ENCODE data around the gene RRBP1.
A peak's percentile ranks its signal among the peaks of the same experiment; 100 is the strongest.
"Not testable (repeated sequence)": the region's sequence is repeated elsewhere in the genome, so short reads cannot be mapped to it uniquely, and the experiment has no call there.

The RRBP1 gene

DNA sequence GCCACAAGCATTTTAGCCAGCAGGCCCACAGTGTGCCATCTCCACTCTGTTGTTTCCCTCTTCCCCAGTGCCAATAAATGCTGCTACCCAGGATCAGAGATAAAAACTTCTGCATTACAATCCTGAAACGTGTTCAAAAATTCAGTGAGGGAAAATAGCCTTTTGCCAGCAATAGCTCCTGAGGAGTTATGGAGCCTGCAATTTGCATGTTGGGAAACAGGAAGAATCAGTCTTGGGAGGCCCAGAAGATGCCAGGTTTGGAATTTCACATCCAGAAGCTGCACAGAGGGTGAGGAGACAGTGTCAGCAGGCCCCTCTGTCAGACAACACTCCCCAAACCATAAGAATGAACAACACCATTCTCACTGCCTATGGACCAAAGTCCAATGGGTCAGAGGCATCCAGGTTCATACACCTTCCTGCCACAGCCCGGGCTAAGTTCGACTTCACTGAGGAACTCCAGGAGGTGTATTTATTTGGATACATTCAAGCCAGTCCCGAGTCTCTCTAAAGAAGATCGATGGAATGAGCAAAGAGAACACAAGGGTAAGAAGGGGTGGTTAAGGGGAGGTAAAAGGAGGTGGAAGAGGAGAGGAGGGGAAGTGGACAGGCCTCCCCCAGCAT, 20.8 kb downstream of the RRBP1 start:
- DNase-seq (ENCODE audit: low read depth in 2 of 2), result no peak

DNA sequence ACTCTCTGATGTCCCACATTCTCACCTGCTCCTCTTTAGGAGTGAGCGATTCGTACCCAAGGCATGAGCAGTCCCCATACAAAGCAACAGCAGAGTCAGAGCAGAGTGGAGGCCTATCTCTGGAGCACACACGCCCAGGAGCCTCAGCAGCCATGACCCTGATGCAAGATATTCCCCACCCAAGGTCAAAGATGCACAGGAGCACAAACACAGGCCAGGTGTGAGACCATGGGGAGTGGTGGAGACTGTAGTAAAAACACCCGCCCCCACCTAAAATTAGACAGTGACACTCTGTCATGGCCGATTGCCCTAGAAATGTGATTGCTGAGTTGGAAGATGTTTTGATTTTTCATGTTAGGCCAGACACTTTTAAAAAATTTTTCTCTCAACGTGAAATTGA, 21.4 kb downstream of the RRBP1 start:
- DNase-seq (ENCODE audit: low read depth in 2 of 2), result no peak

DNA sequence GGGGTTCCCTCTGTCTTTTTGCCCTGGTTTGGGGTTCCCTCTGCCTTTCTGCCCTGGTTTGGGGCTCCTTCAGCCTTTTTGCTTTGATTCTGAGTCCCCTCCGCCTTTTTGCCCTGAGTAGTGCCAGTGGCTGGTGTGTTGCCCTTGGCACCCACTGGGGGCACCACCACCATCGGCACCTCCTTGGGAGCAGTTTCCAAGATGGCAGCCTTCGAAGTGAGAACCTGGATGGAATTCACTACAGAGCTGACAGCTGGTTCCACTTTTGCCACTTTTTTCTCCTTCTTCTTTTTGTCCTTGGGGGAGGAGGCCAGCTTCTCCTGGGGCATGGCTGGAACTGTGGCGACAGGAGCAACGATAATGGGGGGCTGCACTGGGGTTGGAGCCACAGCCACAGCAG, 22.2 kb downstream of the RRBP1 start:
- DNase-seq (ENCODE audit: low read depth in 2 of 2), result no peak

DNA sequence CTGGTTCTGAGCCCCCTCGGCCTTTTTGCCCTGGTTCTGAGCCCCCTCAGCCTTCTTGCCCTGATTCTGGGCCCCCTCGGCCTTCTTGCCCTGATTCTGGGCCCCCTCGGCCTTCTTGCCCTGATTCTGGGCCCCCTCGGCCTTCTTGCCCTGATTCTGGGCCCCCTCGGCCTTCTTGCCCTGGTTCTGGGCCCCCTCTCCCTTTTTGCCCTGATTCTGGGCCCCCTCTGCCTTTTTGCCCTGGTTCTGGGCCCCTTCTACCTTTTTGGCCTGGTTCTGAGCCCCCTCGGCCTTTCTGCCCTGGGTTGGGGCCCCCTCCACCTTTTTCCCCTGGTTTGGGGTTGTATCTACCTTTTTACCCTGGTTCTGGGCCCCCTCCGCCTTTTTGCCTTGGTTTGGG, 22.7 kb downstream of the RRBP1 start:
- not testable (repeated sequence) for DNase-seq (ENCODE audit: low read depth in 2 of 2)

- DNase-seq (ENCODE audit: low read depth in 2 of 2), result no peak
Measured at GRCh38 chr20:17658648-17658993, 23.4 kb downstream of the RRBP1 start.

- DNase-seq (ENCODE audit: low read depth in 2 of 2), result no peak
Measured at GRCh38 chr20:17657898-17658647, 24.0 kb downstream of the RRBP1 start.

- DNase-seq (ENCODE audit: low read depth in 2 of 2), result no peak
Measured at GRCh38 chr20:17657079-17657825, 24.8 kb downstream of the RRBP1 start.

DNA sequence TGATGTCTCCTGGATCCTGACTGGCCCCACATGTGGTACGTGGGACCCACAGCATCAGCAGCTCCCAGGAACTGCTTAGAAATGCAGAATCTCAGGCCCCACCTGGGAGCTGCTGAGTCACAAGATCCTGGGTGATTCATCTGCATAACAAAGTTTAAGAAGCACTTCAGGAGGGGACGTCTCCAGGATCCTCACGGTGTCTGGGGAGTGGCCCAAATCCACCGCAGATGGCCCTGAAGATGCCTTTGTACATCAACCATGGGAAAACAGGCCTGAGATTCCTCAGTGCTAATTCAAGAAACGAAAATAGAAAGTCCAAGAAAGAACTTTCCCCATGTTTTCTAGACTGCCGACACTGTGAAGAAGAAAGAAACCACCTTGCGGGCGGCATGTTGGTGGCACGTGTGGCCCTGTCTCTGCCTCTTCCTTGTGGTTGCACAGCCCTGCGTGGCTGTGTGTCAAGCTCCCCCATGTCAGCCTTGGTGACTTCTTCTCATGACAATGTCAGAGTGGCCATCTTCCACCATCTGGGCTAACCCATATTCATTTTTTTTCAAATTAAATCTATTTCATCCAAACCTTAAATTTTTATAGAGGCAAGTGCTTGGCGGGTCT, 26.1 kb downstream of the RRBP1 start:
- no peak for DNase-seq (ENCODE audit: low read depth in 2 of 2)

GRCh38 chr20:17655286-17655651, 26.8 kb downstream of the RRBP1 start:
- DNase-seq (ENCODE audit: low read depth in 2 of 2), result no peak

DNA sequence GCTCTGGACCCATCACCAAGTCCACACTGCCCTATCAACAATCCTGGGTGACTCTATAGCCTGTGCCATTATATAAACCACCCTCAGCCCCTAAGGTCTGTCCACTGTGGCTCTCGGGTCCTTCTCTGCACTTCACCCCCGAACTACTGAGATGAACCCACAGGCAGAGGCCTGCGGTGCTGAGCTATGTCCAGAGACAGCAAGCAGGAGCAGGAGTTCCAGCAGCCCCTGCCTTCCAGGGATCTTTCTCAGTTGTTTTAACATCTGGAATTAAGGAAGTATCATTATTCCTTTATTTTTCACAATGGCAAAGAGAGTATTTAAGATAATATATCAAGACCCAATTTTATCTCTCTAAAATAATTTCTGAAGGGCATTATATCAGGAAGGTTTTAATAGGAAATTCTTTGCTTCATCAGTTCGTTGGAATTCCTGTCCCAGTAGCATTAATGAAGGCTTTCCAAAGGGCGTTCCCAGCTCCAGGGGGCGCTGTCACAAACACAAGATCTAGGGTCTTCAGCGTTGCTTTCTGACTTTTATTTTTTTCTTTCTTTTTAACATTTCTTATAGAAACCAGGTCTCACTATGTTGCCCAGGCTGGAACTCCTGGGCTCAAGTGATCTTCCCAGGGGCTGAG, 27.3 kb downstream of the RRBP1 start:
- DNase-seq (ENCODE audit: low read depth in 2 of 2), result no peak

DNA sequence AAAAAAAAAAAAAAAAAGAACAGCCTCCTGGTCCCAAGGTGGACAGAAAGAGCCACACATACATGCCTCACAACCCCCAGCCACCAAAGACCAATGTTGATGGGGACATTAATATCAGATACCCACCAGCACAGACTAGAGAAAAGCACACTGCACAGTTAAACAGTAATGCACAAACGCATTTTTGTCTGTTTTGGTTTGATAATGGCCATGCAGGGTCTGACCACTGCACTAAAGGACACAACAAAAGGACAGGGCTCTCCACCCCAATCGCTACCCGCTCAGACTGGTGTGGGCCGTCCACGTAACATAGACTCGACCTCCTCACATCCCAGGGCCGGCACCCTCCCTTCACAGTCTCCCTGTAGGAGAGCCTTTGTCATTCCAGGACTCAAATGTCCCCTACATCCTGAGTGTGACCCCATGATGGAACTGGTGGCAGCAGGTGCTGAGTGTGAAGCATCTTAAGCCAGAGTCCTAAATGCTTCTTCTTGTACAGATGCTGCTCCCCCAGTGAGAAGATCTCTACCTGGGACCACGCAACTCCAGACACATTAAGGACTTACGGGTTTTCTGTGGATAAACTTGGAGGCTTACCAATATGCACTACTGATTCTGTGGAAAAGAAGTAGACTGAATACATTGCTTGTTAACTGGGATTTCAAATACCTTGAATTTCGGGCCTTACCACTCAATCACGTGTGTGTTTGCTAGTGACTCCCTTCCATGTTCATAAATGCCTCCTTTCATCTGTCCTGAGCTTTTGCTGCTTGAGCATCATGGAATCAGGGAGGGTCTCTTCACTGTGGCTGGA, 28.0 kb downstream of the RRBP1 start:
- DNase-seq (ENCODE audit: low read depth in 2 of 2), result no peak

DNA sequence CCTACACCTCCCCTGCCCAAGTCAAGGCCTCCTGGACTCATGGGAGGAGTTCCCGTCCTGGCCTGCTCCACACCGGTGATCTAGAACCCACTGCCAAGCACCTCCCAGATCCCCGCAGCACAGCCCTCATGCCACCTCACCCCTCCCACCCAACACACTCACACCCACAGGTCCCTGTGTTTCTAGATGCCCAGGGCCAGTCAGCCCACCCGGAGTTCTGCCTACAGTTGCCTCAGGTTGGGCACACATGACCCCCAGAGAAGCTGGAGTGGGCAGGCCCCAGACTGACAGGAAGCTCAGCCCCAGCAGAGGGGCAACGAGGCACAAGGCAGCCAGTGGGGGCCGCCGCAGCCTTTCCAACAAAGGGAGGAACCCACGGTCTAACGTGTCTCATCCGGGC, 29.6 kb downstream of the RRBP1 start:
- no peak for DNase-seq (ENCODE audit: low read depth in 2 of 2)

DNA sequence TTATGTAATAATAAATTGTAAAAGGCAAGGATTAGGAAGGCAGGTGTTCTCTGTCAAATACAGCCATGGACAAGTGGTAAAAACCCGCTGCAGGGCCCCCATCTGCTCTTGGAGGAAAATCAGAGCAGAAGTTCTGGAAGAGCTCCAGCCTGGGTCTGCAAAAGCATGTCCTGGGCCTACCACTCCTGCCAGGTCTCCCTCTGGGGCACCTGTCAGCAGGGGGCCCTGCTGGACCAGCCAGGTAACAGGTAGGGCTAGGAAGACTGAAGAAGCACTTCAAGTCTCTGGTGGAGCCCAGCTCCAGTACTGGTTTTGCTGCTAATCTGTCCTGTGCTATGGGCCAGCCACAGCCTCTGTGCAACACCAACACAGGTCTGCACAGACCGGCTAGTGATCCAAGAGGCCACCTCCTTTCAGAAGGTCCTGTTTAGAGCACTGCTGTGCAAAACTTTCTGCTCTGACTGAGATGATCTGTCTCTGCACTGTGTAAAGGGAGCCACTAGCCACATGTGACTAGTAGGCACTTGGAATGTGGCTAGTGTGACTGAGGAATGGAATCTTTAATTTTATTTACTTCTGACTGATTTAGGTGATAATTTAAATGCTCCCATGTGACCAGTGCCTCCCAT, 30.2 kb downstream of the RRBP1 start:
- no peak for DNase-seq (ENCODE audit: low read depth in 2 of 2)

DNA sequence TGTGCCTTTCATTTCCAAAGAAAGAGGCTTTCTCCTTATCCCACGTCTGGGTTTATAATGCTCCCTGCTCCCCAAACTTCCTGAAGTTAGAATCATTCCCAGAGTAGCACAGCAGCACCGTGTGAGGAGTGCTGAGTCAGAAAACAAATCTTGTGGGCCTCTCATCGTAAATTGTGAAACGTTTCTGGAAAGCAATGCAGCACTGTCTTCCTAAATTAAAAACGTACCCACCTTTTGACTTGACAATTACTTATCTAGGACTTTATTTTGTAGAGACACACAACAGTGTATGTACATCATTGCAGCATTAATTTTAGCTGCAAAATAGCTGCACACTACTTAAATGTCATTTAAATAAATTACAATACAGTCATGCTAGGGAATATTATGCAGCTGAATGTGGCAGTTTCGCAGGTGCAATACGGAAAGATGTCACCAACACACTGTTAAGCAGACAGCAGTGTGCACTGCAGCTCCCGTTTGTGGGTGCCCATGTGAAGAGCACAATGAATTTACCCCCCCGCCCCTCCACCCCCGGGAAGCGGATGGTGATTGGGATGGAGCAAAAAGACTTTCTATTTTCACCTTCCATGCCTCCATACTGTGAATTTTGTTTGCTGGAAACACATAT, 30.8 kb downstream of the RRBP1 start:
- DNase-seq (ENCODE audit: low read depth in 2 of 2), result no peak

GRCh38 chr20:17650301-17651128, 31.5 kb downstream of the RRBP1 start:
- DNase-seq (ENCODE audit: low read depth in 2 of 2), result no peak

- DNase-seq (ENCODE audit: low read depth in 2 of 2), result peak in 1 of 2 donors; percentile 11
Measured at GRCh38 chr20:17648791-17649730, 33.0 kb downstream of the RRBP1 start.

- no peak for DNase-seq (ENCODE audit: low read depth in 2 of 2)
Measured at GRCh38 chr20:17648315-17648646, 33.8 kb downstream of the RRBP1 start.

Data from stimulated activated CD4-positive, alpha-beta T cell treated with anti-CD3 and anti-CD28 coated beads, Interleukin-4, amount 100 ng/mL, for 48 hours (primary cell).